Stomach smooth muscle (tissue), 2 donors: ENCODE data around the gene KHDRBS2.

ENCODE experiments used
- H3K27ac ChIP-seq: one replicate; pipeline ENCODE4 v1.7.0; 2013; ENCODE audit warnings: mild to moderate bottlenecking, low read length, inconsistent platforms
- H3K27me3 ChIP-seq, 2 donors: one replicate each; pipeline ENCODE4 v1.7.0; 2013; ENCODE audit warnings: low read length in 2 of 2; ENCODE audit not compliant: insufficient read depth in 2 of 2, control insufficient read depth in 1 of 2
- H3K36me3 ChIP-seq, 2 donors: one replicate each; pipeline ENCODE4 v1.7.0; 2013; ENCODE audit warnings: low read length in 2 of 2; ENCODE audit not compliant: control insufficient read depth in 2 of 2, insufficient read depth in 2 of 2
- H3K4me1 ChIP-seq: one replicate; pipeline ENCODE4 v1.7.0; 2013; ENCODE audit warnings: low read length; ENCODE audit not compliant: control insufficient read depth, insufficient read depth
- H3K4me3 ChIP-seq, 2 donors: one replicate each; pipeline ENCODE4 v1.7.0; 2013; ENCODE audit warnings: low read length in 2 of 2
- H3K9ac ChIP-seq, 2 donors: one replicate each; pipeline ENCODE4 v1.7.0; 2013; ENCODE audit warnings: low read length in 2 of 2, mild to moderate bottlenecking in 1 of 2
- H3K9me3 ChIP-seq, 2 donors: one replicate each; pipeline ENCODE4 v1.7.0; 2013; ENCODE audit warnings: low read length in 2 of 2; ENCODE audit not compliant: control insufficient read depth in 2 of 2
- donor health status: healthy.
- donor health status: Pancreatic carcinoma.

KHDRBS2 gene

GRCh38 chr6:62285612-62286469 is at the start of gene KHDRBS2:
KHDRBS2 (minus strand) TSS chr6:62286225.
- Histone ChIP-seq H3K36me3 (no peaks in the 10 kb centered on the region), H3K4me1 (no peaks in the 10 kb centered on the region), H3K9me3 (no peaks in the 10 kb centered on the region), H3K27me3 (no peaks in the 10 kb centered on the region), H3K9ac (peak within 1 kb of the TSS; percentile 22 to 47), H3K27ac (no peak within 1 kb of the TSS), H3K4me3 (peak within 1 kb of the TSS; percentile 74 to 84)

GRCh38 chr6:62328607-62329006 is 42.6 kb upstream of the KHDRBS2 start:
- H3K27ac ChIP-seq, result no peak overlapping the region
- H3K9ac ChIP-seq, result no peak overlapping the region
- H3K4me3 ChIP-seq, result no peak overlapping the region

DNA sequence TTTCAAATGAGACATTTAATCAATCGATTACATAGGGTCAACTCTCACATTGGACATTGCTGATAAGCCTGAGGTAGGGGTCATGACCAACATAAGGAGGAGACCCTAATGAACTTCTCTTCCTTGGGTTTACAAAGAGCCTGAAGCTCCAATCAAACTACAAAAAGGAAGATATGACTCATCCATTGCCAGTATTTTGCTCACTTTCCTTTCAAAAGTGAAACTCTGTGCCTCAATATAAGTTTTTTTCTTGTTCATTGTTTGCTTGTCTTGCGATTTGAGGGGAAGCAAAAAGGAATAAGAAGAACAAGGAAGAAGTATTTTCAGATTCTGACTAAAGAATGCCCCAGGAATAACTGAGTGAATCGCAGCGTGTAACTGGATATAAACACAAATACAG is 38.8 kb upstream of the KHDRBS2 start:
- H3K27ac ChIP-seq, result no peak overlapping the region
- H3K4me3 ChIP-seq, result no peak overlapping the region
- no peaks in the 10 kb centered on the region for H3K9me3 ChIP-seq
- no peaks in the 10 kb centered on the region for H3K4me1 ChIP-seq
- no peak overlapping the region for H3K9ac ChIP-seq
- no peaks in the 10 kb centered on the region for H3K27me3 ChIP-seq
- H3K36me3 ChIP-seq, result no peaks in the 10 kb centered on the region

More at GRCh38 chr6:62328607-62329006, 42.6 kb upstream of the KHDRBS2 start:
- H3K9me3 ChIP-seq, result no peaks in the 10 kb centered on the region
- H3K36me3 ChIP-seq, result no peaks in the 10 kb centered on the region
- no peaks in the 10 kb centered on the region for H3K27me3 ChIP-seq
- H3K4me1 ChIP-seq, result no peaks in the 10 kb centered on the region

DNA sequence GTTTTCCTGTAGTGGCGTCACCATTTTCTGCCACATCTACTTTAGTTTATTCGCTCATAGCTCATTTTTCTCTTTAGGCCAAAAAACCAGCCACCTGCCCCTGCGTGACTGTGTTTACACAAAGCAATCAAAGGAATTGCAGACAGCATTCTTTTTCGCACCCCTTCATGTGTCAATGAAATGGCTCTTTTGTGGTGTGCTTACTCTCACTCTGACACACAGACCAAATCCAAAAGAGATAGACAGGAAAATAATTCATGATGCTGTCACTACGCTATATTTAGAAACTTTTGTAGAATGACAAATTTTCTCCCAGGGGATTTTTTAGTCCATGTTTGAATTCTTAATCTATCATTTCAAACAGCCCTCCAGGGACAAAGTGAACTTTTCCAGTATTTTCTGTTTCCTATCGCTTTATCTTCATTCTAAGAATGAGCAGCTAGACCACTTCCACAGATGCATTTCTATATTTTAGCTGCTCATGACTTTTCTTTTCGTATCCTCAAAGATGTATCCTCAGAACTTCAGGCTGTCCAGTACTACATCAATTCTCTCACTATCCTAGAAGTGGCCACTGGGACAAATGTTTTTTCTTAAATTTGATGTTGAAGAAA is 37.9 kb upstream of the KHDRBS2 start:
- Histone ChIP-seq H3K27me3 (no peaks in the 10 kb centered on the region), H3K9ac (no peak overlapping the region), H3K4me1 (no peaks in the 10 kb centered on the region), H3K4me3 (no peak overlapping the region), H3K27ac (no peak overlapping the region), H3K36me3 (no peaks in the 10 kb centered on the region), H3K9me3 (no peaks in the 10 kb centered on the region)

DNA sequence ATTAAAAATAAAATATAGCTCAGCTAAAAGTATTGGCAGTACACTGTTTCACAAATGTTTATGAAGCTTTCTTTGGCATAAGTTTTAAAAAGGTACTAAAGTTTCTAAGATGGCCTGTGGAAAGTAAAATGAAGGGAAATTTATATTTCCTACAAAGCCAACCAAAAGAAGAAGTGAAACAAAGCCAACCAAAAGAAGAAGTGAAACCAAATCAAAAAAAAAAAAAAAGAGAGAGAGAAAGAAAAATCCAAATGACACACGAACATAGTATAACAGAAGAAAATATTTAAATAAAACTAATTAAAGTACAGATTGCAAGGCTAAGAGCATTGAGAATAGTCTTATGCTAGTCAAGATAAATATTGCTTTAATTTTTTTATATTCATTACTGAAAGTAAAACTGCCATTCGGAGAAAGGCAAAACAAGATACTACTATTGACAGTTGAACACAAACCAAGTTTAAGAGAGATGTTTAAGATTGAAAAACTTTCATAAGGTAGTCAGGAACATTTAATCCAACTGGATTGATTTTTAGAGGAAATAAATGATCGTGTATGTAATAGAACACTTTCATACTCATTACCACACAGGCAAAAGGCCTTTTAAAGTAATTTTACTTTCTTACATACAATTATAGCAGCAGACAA is 12.8 kb upstream of the KHDRBS2 start:
- no peaks in the 10 kb centered on the region for H3K36me3 ChIP-seq
- no peaks in the 10 kb centered on the region for H3K4me1 ChIP-seq
- no peaks in the 10 kb centered on the region for H3K27me3 ChIP-seq
- no peak overlapping the region for H3K4me3 ChIP-seq
- H3K27ac ChIP-seq, result no peak overlapping the region
- H3K9ac ChIP-seq, result no peak overlapping the region
- no peaks in the 10 kb centered on the region for H3K9me3 ChIP-seq

DNA sequence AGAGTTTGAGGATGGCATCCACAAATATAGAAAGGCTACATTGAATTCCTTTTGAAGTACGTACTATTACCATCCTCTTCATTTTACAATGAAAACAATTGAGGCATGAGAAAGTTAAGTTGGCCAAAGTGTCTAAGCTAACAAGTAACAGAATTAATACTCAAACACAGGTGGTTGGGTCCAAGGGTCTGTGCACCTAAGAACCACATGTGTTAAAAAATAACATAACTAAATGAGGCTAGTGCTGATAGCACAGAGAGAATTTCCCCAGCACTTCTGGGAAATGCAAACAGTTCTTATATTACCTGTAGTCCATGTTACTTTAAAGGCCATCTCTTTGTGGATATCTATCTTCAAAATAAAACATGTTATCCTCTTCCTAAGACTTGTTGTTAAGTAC is 10.5 kb upstream of the KHDRBS2 start:
- Histone ChIP-seq H3K4me1 (no peaks in the 10 kb centered on the region), H3K9ac (no peak overlapping the region), H3K36me3 (no peaks in the 10 kb centered on the region), H3K9me3 (no peaks in the 10 kb centered on the region), H3K27ac (no peak overlapping the region), H3K27me3 (no peaks in the 10 kb centered on the region), H3K4me3 (no peak overlapping the region)

- H3K9me3 ChIP-seq, result no peaks in the 10 kb centered on the region
- H3K4me1 ChIP-seq, result no peaks in the 10 kb centered on the region
- H3K9ac ChIP-seq, result no peak overlapping the region
- no peak overlapping the region for H3K4me3 ChIP-seq
- H3K27me3 ChIP-seq, result no peaks in the 10 kb centered on the region
- no peaks in the 10 kb centered on the region for H3K36me3 ChIP-seq
- H3K27ac ChIP-seq, result no peak overlapping the region
Observed at GRCh38 chr6:62288974-62289373, 2.9 kb upstream of the KHDRBS2 start.

- H3K27ac ChIP-seq, result no peak overlapping the region
- no peaks in the 10 kb centered on the region for H3K4me1 ChIP-seq
- H3K36me3 ChIP-seq, result no peaks in the 10 kb centered on the region
- H3K9ac ChIP-seq, result no peak overlapping the region
- no peak overlapping the region for H3K4me3 ChIP-seq
- no peaks in the 10 kb centered on the region for H3K27me3 ChIP-seq
- H3K9me3 ChIP-seq, result no peaks in the 10 kb centered on the region
Observed at GRCh38 chr6:62288562-62288961, 2.5 kb upstream of the KHDRBS2 start.

- H3K4me3 ChIP-seq, result peak overlapping the region; percentile 74 to 84
- no peaks in the 10 kb centered on the region for H3K9me3 ChIP-seq
- H3K4me1 ChIP-seq, result no peaks in the 10 kb centered on the region
- H3K27me3 ChIP-seq, result no peaks in the 10 kb centered on the region
- H3K36me3 ChIP-seq, result no peaks in the 10 kb centered on the region
- H3K27ac ChIP-seq, result no peak overlapping the region
- H3K9ac ChIP-seq, result no peak overlapping the region
Observed at GRCh38 chr6:62286470-62286843, 432 bp upstream of the KHDRBS2 start.

- Histone ChIP-seq H3K4me1 (no peaks in the 10 kb centered on the region), H3K36me3 (no peaks in the 10 kb centered on the region), H3K9me3 (no peaks in the 10 kb centered on the region), H3K4me3 (no peak overlapping the region), H3K27ac (no peak overlapping the region), H3K27me3 (no peaks in the 10 kb centered on the region), H3K9ac (no peak overlapping the region)
Observed at GRCh38 chr6:62284725-62285124, 1.3 kb downstream of the KHDRBS2 start.
